Endothelial cell of umbilical vein (primary cell): ENCODE data around the gene CD300LB.
A peak's percentile ranks its signal among the peaks of the same experiment; 100 is the strongest.

Experiments
- JUN ChIP-seq: IDR thresholded peaks from 2 replicates; pipeline ENCODE4 v1.6.1; 2011; ENCODE audit warnings: borderline replicate concordance, low read depth; ENCODE audit not compliant: insufficient read length, insufficient read depth
- POLR2AphosphoS5 ChIP-seq: IDR thresholded peaks from 2 replicates; pipeline ENCODE4 v1.6.1; 2012; ENCODE audit warnings: low read depth, mild to moderate bottlenecking, control low read depth, low read length, moderate library complexity; ENCODE audit not compliant: insufficient read depth
- TF ChIP-seq, protein P1 (sequence below), 2 donors: IDR thresholded peaks; 1 replicate in 1 of 2; 2 replicates in 1 of 2; pipeline ENCODE4 v1.5.1; 2011; ENCODE audit warnings: low read length in 2 of 2, mild to moderate bottlenecking in 2 of 2, moderate library complexity in 2 of 2, control low read depth in 1 of 2, inconsistent platforms in 1 of 2, low read depth in 1 of 2; ENCODE audit not compliant: insufficient read depth in 1 of 2; ENCODE audit errors: extremely low read depth in 1 of 2

DNA sequence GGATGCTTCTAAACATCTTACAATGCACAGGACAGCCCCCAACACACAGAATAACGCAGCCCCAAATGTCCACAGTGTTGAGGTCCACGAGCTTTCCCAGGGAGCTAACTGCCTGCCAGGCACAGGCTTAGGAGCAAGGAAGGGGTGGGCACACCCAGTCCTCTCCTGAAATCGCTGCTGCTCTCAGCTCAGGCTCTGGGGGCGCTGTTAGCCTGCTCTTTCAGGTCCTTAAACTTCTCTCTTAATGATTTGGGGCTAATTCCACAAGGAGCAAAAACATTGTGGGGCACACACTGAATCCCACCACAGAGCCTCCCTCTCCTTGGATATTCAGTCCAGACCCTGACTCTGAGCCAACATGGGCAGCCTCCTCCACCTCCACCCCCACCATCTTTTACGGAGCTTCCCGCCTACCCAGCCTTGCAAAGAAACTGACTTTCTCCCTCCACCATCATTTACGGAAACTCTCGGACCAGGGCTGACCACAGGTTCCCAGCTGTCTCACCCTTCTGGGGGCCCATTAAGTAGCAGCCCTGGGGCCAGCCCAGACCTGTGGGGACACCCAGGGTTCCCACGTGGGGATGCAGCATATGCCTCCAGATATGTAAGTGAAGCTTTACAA is 35.0 kb upstream of the CD300LB start:
- TF ChIP-seq, protein P1, sequence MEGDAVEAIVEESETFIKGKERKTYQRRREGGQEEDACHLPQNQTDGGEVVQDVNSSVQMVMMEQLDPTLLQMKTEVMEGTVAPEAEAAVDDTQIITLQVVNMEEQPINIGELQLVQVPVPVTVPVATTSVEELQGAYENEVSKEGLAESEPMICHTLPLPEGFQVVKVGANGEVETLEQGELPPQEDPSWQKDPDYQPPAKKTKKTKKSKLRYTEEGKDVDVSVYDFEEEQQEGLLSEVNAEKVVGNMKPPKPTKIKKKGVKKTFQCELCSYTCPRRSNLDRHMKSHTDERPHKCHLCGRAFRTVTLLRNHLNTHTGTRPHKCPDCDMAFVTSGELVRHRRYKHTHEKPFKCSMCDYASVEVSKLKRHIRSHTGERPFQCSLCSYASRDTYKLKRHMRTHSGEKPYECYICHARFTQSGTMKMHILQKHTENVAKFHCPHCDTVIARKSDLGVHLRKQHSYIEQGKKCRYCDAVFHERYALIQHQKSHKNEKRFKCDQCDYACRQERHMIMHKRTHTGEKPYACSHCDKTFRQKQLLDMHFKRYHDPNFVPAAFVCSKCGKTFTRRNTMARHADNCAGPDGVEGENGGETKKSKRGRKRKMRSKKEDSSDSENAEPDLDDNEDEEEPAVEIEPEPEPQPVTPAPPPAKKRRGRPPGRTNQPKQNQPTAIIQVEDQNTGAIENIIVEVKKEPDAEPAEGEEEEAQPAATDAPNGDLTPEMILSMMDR (IDR thresholded peaks at IDR 0.05; ENCODE audit: extremely low read depth in 1 of 2, insufficient read depth in 1 of 2, low read depth in 1 of 2, low read length in 2 of 2), result peak; percentile 31 to 45
- TF ChIP-seq JUN (no peak), POLR2AphosphoS5 (no peak)
